NCI-H2029 (cell line): ENCODE results near the gene YWHAG.
"Not testable (repeated sequence)": the region's sequence is repeated elsewhere in the genome, so short reads cannot be mapped to it uniquely, and the experiment has no call there.

Source experiments
- DNase-seq: peaks from one replicate; lab custom pipeline; 2025; lab: John Stamatoyannopoulos, UW

The YWHAG gene

DNA sequence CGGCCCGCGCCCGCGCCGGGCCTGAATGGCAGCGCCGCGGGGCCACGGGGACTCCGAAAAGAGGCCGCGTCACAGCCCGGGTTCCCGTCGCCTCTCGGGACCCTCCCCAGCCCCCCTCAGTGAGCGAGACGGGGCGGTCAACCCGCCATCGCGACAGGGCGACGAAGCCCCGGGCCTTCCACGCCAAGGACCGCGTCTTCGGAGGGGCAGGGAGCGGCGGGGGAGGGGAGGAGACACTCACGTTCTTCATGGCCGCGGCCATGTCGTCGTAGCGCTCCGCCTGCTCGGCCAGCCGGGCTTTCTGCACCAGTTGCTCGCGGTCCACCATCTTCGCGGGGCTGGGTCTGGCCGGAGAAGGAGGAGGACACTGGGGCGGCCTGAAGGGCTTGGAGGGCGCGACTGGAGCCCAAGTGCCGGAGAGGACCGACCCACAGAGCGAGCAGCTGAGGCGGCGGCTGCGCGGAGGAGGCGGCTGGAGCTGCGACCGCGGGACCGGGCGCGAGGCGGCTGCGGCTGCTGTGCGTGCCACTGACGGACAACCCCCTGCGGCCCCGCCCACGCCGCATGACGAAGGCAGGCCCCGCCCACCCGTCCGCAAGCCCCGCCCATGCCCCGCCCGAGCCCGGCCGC is at the start of gene YWHAG:
TSS of gene YWHAG (minus strand) at position 511 of the 630 bp plus-strand sequence. CDS start at position 328, 183 bp downstream.
- peak; percentile 50 for DNase-seq

DNA sequence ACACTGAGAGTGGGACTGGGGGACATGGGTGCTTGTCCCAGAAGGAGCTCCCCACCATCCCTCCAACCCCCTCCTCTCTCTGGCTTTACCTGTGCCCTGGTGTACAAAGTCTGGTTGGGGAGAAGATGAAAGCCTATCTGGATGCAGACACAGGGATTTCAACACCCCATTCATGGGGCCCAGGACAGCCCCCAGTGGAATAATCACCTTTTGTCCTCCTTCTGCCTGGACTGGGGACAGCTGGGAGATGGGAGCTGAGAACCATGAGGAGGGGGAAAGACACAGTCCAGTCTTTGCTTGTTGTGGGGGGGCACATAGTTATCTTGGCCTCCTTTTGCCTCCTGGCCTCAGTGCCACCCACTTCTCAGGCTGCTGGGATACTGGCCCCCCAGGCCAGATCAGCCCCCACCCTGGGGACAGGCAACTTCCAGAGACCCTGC is 49.4 kb upstream of the YWHAG start:
- no peak for DNase-seq

DNA sequence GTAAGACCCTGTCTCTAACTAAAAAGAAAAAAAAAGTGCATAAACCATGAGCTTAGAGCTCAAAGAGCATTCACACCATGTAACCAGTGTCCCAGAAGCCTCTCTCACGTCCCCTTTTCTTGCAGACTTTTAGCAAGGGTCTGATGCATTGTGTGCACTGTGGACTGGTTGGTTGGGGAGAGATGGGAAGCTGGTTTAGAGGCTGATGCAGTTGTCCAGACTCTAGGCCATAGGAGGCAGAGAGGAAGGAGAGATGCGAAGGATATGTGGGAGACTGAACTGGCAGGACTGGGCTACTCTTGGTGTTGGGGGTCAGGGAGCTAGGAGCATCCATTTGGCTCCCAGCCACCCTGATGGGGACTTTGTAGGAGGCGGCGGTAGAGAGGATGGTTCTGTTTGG is 48.9 kb upstream of the YWHAG start:
- DNase-seq, result no peak

DNA sequence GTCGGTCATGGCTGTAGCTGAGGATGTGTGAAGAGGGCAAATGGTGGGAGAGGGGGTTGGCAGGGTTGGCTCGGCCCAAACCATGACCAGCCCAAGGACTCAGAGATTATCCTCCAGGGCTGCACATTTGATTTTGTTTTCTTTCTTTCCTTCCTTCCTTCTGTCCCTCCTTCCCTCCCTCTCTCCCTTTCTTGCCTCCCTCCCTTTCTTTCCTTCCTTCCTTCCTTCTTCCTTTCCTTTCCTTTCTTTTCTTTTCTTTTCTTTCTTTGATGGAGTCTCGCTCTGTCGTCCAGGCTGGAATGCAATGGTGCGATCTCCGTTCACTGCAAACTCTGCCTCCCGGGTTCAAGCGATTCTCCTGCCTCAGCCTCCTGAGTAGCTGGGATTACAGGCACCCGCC is 46.9 kb upstream of the YWHAG start:
- DNase-seq, result no peak

DNA sequence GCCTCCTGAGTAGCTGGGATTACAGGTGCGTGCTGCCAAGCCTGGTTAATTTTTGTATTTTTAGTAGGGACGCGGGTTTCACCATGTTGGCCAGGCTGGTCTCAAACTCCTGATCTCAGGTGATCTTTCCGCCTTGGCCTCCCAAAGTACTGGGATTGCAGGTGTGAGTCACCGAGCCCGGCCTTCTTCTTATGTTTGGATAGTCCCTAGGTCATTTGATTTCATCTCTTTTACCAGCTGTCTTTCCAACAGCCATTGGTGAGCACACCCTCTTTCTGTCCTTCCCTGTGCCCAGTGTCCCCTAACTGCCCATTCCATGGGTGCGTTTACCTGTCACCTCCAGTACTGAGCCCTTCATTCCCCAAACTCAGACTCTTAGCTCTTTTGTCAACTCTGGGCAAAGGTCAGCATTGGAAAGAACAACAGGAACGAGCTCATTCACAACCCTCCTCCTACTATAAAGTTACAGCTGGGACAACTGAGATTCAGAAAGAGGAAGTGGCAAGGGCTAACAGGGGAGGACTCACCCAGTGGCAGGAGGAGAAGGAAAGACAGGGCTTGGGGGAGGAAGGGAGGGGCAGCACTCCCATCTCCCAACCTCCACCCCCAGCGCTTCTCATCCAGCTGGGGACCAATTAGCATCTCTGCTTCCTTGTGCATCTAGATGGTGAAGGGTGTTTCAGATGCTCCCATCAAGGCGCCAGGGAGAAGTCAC is 45.1 kb upstream of the YWHAG start:
- DNase-seq, result no peak

DNA sequence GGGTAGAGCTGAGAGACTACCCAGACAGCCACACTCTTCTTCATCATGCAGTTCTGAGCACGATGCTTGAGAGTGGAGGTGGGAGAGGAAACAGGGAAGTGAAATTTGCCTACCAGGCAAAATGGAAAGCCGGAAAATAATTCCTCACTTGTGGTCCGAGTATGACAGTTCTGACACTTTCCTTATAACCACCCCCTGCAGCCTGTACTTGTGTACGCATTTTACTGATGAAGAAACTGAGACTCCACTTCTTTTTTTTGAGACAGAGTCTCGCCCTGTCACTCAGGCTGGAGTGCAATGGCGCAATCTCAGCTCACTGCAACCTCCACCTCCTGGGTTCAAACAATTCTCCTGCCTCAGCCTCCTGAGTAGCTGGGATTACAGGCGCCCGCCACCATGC is 44.3 kb upstream of the YWHAG start:
- DNase-seq, result not testable (repeated sequence)

DNA sequence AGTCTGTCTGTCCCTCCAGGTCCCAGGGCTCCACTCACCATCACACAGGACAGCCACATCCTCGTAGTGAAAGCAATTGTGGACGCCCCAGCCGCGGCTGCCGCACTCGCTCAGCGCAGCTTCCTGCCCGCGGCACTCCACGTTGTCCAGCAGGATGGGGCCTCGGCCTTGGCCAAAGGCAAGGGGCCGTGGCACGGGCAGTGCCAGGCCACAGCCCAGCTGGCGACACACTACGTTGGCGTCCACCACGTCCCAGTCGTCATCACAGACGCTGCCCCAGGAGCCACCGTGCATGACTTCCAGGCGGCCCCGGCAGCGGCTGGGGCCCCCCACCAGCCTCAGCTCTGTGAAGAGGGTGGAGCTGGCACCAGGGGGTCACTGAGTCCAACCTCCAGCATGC is 41.5 kb upstream of the YWHAG start:
- no peak for DNase-seq

DNA sequence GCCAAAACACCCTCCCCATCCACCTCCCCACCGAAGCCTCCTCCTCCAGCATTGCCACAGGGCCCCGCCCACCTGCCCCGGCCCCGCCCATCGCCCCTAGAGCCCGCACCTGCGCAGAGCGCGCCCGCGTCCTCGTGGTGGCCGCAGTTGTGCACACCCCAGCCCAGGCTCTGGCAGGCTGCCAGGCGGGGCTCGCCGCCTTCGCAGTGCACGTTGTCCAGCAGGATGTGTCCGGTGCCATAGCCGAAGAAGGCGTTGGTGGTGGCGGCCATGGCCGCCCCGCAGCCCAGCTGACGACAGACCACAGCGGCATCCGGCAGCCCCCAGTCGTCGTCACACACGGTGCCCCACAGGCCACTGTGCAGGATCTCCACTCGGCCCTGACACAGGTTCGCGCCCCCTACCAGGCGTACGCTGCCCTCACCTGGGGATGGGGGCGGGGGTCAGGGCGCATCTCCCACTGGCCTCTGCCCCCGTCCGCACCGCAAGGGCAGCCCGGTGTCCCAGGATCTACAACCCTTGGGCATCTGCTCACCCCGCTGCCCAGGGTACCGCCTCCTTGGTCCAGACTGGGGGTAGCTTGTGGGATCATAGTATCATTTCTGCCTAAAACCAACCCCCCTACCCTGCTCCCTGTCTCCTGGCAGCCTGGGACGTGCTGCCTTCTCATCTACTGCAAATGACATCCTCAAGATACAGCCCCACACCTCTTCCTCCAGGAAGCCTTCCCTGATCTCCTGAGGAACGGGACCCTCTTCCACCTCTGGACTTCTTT is 38.8 kb upstream of the YWHAG start:
- peak; percentile 21 for DNase-seq

DNA sequence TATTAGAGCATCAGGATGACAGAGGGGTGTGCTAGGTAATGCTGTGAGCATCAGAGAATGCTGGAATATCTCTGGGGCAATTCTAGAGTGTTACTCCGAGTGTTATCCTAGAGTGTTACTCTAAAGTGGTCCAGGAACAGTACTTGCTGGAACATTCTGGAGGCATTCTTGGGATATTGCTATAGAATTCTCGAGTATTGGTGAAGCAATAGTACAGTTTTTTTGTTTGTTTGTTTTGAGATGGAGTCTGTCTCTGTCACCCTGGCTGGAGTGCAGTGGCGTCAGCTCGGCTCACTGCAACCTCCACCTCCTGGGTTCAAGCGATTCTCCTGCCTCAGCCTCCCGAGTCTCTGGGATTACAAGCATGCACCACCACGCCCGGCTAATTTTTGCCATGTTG is 38.1 kb upstream of the YWHAG start:
- no peak for DNase-seq

DNA sequence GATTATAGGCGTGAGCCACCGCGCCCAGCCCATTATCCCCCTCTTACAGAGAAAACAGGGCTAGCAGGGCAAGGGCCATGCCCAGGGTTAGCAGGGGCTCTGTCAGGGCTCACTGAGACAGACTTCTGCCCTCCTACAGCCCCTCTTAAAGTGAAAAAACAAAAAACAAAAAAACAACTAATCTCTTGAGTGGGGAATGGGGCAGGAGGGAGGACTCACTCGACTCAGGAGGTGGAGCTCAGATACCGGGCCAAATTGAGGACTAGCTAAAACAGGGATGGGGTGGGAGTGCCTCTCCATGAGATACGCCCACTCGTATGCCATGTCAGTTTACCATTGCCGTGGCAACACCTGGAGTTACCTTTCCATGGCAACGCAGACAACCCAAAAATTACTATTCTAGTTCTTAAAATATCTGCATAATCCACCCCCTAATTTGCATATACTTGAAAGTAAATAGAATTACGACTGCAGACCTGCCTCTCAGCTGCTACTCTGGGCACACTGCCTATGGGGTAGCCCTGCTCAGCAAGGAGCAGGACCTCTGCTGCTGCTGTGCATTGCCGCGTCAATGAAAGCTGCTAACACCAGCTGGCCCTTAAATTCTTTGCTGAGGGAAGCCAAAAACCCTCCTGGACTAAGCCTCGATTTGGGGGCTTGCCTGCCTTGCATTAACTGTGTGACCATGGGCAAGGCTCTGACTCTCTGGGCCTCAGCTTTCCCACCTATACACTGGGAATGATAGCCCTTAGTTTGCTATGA is 37.4 kb upstream of the YWHAG start:
- DNase-seq, result peak; percentile 8

DNA sequence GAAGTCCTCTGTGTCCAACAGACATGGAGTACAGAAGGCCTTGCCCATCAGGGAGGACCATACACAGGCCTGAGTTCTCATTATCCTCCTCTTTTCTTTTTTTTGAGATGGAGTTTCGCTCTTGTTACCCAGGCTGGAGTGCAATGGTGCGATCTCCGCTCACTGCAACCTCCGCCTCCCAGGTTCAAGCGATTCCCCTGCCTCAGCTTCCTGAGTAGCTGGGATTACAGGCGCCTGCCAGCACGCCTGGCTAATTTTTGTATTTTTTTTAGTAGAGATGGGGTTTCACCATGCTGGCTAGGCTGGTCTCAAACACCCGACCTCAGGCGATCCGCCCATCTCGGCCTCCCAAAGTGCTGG is 36.8 kb upstream of the YWHAG start:
- DNase-seq, result not testable (repeated sequence)

DNA sequence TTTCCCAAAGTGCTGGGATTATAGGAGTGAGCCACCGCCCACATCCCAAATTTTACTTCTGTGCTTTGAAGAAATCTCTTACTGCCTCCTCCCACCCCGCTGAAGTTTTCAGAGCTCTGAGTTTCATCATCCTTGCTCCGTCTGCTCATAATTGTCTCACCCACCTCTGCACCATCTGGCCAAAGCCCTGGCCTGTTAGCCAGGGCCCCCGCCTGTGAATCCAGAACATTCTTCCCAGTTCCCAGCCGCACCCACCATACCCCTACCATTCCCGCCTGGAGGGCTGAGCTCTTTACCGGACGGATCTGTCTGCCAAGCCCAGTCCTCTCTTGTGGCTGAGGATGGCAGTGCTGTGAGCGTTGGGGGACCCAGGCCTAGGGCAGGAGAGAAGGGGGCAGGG is 36.2 kb upstream of the YWHAG start:
- DNase-seq, result no peak

DNA sequence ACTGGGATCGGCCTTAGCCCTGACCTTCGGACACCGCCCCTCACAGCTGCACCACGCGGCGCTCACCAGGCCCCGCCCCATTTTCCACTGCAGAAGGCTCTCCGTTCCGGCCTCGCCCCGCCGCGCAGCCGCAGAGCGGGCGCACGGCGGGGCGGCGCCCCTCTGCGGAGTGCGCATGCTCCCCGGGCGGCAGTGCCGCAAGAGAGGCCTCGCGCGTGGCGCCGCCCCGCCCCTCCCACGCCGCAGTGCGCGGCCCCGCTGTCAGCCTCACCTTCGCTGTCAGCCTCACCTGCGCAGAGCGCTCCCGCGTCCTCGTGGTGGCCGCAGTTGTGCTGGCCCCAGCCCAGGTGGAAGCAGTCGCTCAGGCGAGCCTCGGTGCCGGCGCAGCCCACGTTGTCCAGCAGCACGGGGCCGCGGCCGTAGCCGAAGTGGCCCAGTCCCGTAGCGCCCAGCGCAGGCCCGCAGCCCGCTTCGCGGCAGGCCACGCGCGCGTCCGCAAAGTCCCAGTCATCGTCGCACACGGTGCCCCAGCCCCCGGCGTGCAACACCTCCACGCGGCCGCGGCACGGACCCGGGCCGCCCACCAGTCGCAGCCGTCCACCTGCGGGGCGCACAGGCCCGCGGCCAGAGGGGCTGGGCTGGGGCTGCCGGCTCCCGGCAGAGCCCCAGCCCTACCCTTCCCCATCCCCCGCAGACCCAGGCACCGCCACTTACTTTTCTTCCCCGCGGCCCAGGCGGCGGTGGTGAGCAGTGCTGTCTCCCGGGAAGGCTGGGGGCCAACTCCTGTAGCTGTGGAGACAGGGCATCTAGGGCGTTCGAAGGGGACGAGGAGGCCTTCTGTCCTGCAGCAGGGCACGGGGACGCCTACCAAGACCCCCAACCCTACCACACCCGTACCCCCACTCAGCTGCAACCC is 34.6 kb upstream of the YWHAG start:
- DNase-seq, result peak; percentile 74

DNA sequence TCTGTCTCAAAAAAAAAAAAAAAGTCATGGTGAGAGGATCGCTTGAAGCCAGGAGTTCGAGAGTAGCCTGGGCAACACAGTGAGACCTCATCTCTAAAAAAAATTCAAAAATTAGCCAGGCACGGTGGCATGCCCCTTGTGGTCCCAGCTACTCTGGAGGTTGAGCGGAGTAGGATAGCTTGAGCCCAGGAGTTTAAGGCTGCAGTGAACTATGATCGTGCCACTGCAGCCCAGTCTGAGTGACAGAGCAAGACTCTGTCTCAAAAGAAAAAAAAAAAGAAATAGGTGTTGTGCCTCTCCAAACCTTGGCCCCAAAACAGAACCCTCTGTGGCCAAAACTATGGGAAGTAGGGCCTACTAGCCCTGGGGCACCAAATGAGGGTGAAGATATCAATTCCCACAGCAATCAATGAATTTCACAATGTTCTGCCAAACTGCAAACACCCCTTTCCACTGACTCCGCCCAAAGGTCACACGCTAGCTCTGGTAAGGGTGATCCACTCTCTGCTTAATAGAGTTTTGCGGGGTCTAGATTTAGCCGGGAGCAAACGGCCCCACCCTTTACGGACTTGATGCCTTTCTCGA is 33.8 kb upstream of the YWHAG start:
- DNase-seq, result no peak

DNA sequence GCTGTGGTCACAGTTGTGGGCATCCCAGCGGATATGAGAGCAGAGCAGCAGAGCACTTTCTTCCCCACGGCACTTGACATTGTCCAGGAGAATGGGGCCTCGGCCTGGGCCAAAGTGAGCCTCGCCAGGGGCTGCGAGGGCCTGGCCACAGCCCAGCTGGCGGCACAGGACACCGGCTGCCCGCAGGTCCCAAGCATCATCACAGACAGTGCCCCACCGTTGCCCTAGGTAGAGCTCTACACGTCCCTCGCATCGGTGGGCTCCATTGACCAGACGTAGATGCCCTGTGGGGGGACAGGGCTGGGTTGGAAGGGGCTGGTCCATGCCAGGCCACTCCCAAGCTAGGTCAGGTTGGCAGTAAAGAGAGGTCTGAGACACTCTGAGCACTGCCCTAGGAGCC is 31.3 kb upstream of the YWHAG start:
- no peak for DNase-seq

DNA sequence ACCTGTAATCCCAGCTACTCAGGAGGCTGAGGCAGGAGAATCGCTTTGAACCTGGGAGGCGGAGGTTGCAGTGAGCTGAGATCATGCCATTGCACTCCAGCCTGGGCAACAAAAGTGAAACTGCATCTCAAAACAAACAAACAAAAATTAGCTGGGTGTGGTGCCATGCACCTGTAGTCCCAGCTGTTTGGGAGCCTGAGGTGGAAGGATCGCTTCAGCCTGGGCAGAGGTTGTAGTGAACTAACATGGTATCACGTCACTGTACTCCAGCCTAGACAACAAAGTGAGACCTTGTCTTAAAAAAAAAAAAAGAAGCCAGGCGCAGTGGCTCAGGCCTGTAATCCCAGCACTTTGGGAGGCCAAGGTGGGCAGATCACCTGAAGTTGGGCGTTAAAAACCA is 29.0 kb upstream of the YWHAG start:
- not testable (repeated sequence) for DNase-seq

DNA sequence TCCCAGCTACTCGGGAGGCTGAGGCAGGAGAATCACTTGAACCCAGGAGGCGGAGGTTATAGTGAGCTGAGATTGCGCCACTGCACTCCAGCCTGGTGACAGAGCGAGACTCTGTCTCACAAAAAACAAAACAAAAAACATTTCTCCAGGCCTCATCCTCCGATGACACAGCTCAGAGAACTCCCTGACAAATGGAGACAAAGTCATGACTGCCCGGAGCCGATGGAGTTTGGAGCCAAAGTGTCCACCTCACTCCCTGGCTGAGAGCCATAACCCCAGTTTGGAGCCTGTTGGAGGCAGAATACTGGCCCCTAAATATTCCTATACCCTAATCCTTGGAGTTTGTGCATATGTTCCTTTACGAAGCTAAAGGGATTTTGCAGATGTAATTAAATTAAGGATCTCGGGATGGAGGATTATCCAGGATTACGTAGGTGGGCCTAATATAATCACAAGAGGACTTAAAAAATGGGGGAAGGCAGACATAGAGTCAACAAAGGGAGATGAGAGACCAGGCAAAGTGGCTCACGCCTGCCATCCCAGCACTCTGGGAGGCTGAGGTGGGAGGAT is 28.0 kb upstream of the YWHAG start:
- no peak for DNase-seq

DNA sequence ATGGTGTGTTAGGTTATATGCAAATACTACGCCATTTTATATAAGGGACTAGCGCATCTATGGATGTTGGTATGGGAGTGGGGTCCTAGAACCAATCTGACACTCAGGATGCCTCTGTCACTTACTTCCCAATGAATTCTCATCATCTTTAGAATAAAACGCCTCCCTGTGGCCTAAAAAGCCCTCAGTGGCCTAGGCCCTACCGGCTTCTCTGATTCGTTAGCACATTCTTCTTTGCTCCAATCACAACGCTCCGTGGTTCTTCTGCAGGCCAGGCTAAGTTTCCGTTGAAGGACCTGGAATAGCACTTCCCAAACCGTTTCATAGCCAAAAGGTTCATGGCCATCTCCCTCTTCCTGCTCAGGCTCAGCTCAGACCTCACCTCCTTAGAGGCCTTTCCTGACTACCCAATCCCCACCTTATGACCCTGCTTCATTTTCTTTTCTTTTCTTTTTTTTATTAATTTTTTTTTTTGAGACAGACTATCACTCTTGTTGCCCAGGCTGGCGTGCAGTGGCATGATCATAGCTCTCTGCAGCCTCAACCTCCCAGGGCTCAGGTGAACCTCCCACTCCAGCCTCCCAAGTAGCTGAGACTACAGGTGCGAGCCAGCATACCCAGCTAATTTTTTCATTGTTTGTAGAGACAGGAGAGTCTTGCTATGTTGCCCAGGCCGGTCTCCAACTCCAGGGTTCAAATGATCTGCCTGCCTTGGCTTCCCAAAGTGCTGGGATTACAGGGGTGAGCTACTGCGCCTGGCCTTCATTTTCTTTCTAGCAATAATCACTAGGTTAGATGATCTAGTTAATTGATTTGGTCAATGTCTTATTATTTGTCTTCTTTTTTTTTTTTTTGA is 24.5 kb upstream of the YWHAG start:
- no peak for DNase-seq

DNA sequence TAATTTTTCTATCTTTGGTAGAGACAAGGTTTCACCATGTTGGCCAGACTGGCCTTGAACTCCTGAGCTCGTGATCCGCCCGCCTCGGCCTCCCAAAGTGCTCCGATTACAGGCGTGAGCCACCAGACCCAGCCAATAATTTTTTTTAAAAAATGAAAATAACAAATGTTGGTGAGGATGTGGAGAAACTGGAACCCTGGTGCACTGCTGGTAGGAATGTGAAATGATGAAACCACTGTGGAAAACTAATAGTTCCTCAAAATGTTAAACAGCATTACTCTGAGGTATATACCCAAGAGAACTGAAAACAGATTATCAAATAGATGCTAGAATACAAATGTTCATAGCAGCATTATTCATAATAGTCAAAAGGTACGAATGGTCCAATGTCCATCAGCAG is 23.0 kb upstream of the YWHAG start:
- no peak for DNase-seq

DNA sequence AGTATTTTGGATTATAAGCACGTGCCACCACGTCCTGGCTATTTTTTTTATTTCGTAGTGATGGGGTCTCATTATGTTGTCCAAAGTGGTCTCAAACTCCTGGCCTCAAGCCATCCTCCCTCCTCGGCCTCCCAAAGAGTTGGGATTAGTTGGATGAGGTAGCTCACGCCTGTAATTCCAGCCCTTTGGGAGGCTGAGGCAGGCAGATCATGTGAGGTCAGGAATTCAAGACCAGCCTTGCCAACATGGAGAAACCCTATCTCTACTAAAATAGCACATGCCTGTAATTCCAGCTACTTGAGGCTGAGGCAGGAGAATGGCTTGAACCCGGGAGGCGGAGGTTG is 21.8 kb upstream of the YWHAG start:
- DNase-seq, result no peak
